ENCODE measurements around the gene TMEM179B. TPM values are rescaled to one million over a fixed set of nuclear protein-coding genes. Genes with fewer than 3 reads are reported as not detected.
A peak's percentile ranks its signal among the peaks of the same experiment; 100 is the strongest.

TMEM179B gene
- total and polyA plus RNA-seq, 4 donors: 21.1 to 81.4 (median 32.7) TPM

- TF ChIP-seq MAX (IDR thresholded peaks at IDR 0.05) (peak; percentile 56), JUND (IDR thresholded peaks at IDR 0.05) (peak in 1 of 2 donors; percentile 23), NR2F2 (IDR thresholded peaks at IDR 0.05) (peak; percentile 92), ZBTB33 (IDR thresholded peaks at IDR 0.05) (no peak), HNF4A (conservative IDR thresholded peaks at IDR 0.05) (peak; percentile 44 to 59), FOXA2 (IDR thresholded peaks at IDR 0.05) (no peak)
Measured at GRCh38 chr11:62771144-62772021, 15.8 kb upstream of the TMEM179B start, which contains the start of gene TAF6L (continued).

DNA sequence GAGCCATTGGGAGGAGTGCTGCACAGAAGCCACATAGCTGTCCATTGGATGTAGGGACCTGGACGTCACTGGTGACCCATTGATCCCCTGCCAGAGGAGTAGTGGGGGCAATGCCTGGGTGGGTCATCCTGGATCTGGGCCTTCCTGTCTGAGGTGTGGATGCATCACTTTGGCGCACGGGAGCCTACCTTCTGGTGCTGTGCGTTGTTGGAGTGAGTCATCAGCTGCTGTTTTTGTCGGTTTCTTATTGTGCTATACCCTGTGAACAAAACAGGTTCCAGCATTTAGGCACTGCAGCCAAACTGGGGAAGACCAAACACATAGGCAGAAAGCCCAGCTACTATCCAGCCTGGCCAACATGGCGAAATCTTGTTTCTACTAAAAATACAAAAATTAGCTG lies 12.8 kb upstream of the TMEM179B start:
- no peak overlapping the region for H3K4me3 ChIP-seq (ENCODE audit: low read depth in 1 of 3, low read length in 3 of 3)
- H3K9ac ChIP-seq (ENCODE audit: low read depth in 1 of 2, low read length in 2 of 2): no peak overlapping the region
- TF ChIP-seq GABPA (IDR thresholded peaks at IDR 0.05 in 1 of 2, conservative IDR thresholded peaks at IDR 0.05 in 1 of 2) (no peak), SP1 (IDR thresholded peaks at IDR 0.05) (no peak), JUND (IDR thresholded peaks at IDR 0.05) (no peak), MAX (IDR thresholded peaks at IDR 0.05) (no peak), FOXA1 (IDR thresholded peaks at IDR 0.05) (no peak), RAD21 (IDR thresholded peaks at IDR 0.05) (no peak), NR2F2 (IDR thresholded peaks at IDR 0.05) (no peak), YY1 (IDR thresholded peaks at IDR 0.05) (no peak), FOXA2 (IDR thresholded peaks at IDR 0.05) (no peak), HNF4A (conservative IDR thresholded peaks at IDR 0.05) (no peak), HNF4G (IDR thresholded peaks at IDR 0.05) (no peak), EGR1 (IDR thresholded peaks at IDR 0.05; ENCODE audit: low read depth in 2 of 2) (no peak), RXRA (IDR thresholded peaks at IDR 0.05) (no peak)
- TF ChIP-seq, protein P1, sequence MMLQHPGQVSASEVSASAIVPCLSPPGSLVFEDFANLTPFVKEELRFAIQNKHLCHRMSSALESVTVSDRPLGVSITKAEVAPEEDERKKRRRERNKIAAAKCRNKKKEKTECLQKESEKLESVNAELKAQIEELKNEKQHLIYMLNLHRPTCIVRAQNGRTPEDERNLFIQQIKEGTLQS (IDR thresholded peaks at IDR 0.05): no peak
- H3K27ac ChIP-seq (ENCODE audit: low read depth in 1 of 2, low read length in 2 of 2): no peak overlapping the region
- no peaks in the 10 kb centered on the region for H3K27me3 ChIP-seq (ENCODE audit: control insufficient read depth in 4 of 4, insufficient read depth in 4 of 4, low read length in 3 of 4)
- H3K36me3 ChIP-seq (ENCODE audit: control insufficient read depth in 4 of 4, insufficient read depth in 3 of 4, low read depth in 1 of 4, low read length in 3 of 4): peaks cover 6 to 32% (median 14%) of the 10 kb centered on the region in 4 donors
- DNase-seq (ENCODE audit: low spot score): no peak
- peaks cover 4 to 23% (median 17%) of the 10 kb centered on the region in 4 donors for H3K4me1 ChIP-seq (ENCODE audit: control insufficient read depth in 4 of 4, insufficient read depth in 4 of 4, low read length in 3 of 4)
- no peaks in the 10 kb centered on the region for H3K9me3 ChIP-seq (ENCODE audit: control insufficient read depth in 4 of 4, low read length in 3 of 4)
- WGBS: 95% methylated on average over 6 of the region's 6 CpGs

- Histone ChIP-seq H3K9me3 (ENCODE audit: control insufficient read depth in 4 of 4, low read length in 3 of 4) (no peaks in the 10 kb centered on the region), H3K27ac (ENCODE audit: low read depth in 1 of 2, low read length in 2 of 2) (no peak overlapping the region), H3K4me1 (ENCODE audit: control insufficient read depth in 4 of 4, insufficient read depth in 4 of 4, low read length in 3 of 4) (peaks cover 0 to 16% (median 9%) of the 10 kb centered on the region in 4 donors), H3K27me3 (ENCODE audit: control insufficient read depth in 4 of 4, insufficient read depth in 4 of 4, low read length in 3 of 4) (no peaks in the 10 kb centered on the region), H3K9ac (ENCODE audit: low read depth in 1 of 2, low read length in 2 of 2) (no peak overlapping the region), H3K4me3 (ENCODE audit: low read depth in 1 of 3, low read length in 3 of 3) (no peak overlapping the region), H3K36me3 (ENCODE audit: control insufficient read depth in 4 of 4, insufficient read depth in 3 of 4, low read depth in 1 of 4, low read length in 3 of 4) (peaks cover 6 to 36% (median 14%) of the 10 kb centered on the region in 4 donors)
- 97% methylated on average over 17 of the region's 17 CpGs for WGBS
- no peak for DNase-seq (ENCODE audit: low spot score)
- no peak for TF ChIP-seq EGR1 (IDR thresholded peaks at IDR 0.05; ENCODE audit: low read depth in 2 of 2)
- TF ChIP-seq GABPA (IDR thresholded peaks at IDR 0.05 in 1 of 2, conservative IDR thresholded peaks at IDR 0.05 in 1 of 2): no peak
- no peak for TF ChIP-seq RXRA (IDR thresholded peaks at IDR 0.05)
- no peak for TF ChIP-seq RAD21 (IDR thresholded peaks at IDR 0.05)
- TF ChIP-seq HNF4A (conservative IDR thresholded peaks at IDR 0.05): no peak
- TF ChIP-seq MAX (IDR thresholded peaks at IDR 0.05): no peak
- TF ChIP-seq JUND (IDR thresholded peaks at IDR 0.05): no peak
- no peak for TF ChIP-seq HNF4G (IDR thresholded peaks at IDR 0.05)
- TF ChIP-seq CTCF (IDR thresholded peaks at IDR 0.05; ENCODE audit: low read depth, low read length, missing input control): no peak
- no peak for TF ChIP-seq FOXA2 (IDR thresholded peaks at IDR 0.05)
- no peak for TF ChIP-seq FOXA1 (IDR thresholded peaks at IDR 0.05)
- no peak for TF ChIP-seq ZBTB33 (IDR thresholded peaks at IDR 0.05)
- TF ChIP-seq SP1 (IDR thresholded peaks at IDR 0.05): no peak
Measured at GRCh38 chr11:62775646-62776045, 11.6 kb upstream of the TMEM179B start.

Measured in liver (tissue), 9 donors.